WTC11 (cell line): ENCODE results near the gene SCN4A. TPM values are rescaled to one million over a fixed set of nuclear protein-coding genes. Genes with fewer than 3 reads are reported as not detected.

Source experiments
- ATAC-seq: fragments of 200-7000 bp; cut with Tn5 transposase; 2 replicates; pipeline ENCODE4 v1.10.0; 2021; ENCODE audit warnings: mild to moderate bottlenecking, moderate library complexity
- CTCF ChIA-PET: fragments of 300-600 bp; sonication (Branson Sonifier 250); formaldehyde crosslinking; loops from one replicate; lab custom pipeline; 2021; ENCODE audit warnings: antibody characterized with exemption; lab: Charles Lee
- POLR2A ChIA-PET: fragments of 350-600 bp; sonication (Branson Sonifier 250); formaldehyde crosslinking; loops from one replicate; lab custom pipeline; 2021; ENCODE audit warnings: antibody characterized with exemption; lab: Charles Lee
- DNase-seq: peaks from one replicate; pipeline ENCODE4 v3.0.0; 2021; ENCODE audit warnings: low spot score
- H3K27ac Mint-ChIP-seq: 2 replicates; pipeline ENCODE4 v1.8.0; 2021; ENCODE audit warnings: mixed read lengths
- H3K27me3 Mint-ChIP-seq: 2 replicates; pipeline ENCODE4 v1.8.0; 2021; ENCODE audit warnings: low read depth, mild to moderate bottlenecking, moderate library complexity, mixed read lengths
- H3K36me3 Mint-ChIP-seq: 2 replicates; pipeline ENCODE4 v1.8.0; 2021; ENCODE audit warnings: mixed read lengths
- H3K4me1 Mint-ChIP-seq: 2 replicates; pipeline ENCODE4 v1.8.0; 2022; ENCODE audit warnings: mixed read lengths
- H3K4me3 Mint-ChIP-seq: 2 replicates; pipeline ENCODE4 v1.8.0; 2021; ENCODE audit warnings: mild to moderate bottlenecking, moderate library complexity, mixed read lengths
- H3K9me3 Mint-ChIP-seq: 2 replicates; pipeline ENCODE4 v1.8.0; 2021; ENCODE audit warnings: mixed read lengths
- ESRRA ChIP-seq: sonication (generic); formaldehyde crosslinking; IDR thresholded peaks from 2 replicates; pipeline ENCODE4 v1.8.1; 2022; ENCODE audit warnings: mild to moderate bottlenecking, missing genetic modification reagents, borderline replicate concordance
- ETV6 ChIP-seq: sonication (generic); formaldehyde crosslinking; IDR thresholded peaks from 2 replicates; pipeline ENCODE4 v1.8.1; 2022; ENCODE audit warnings: mild to moderate bottlenecking, missing genetic modification reagents
- FOXP1 ChIP-seq: sonication (generic); formaldehyde crosslinking; IDR thresholded peaks from 2 replicates; pipeline ENCODE4 v1.8.0; 2022; ENCODE audit warnings: missing genetic modification reagents, mild to moderate bottlenecking, moderate library complexity, borderline replicate concordance
- GRHL2 ChIP-seq: fragments of 250-450 bp; sonication (Bioruptor Pico); IDR thresholded peaks from 2 replicates; pipeline ENCODE4 v1.8.0; 2022; ENCODE audit warnings: mild to moderate bottlenecking, moderate library complexity; ENCODE audit not compliant: insufficient replicate concordance, severe bottlenecking
- HMGA2 ChIP-seq: fragments of 250-450 bp; sonication (Bioruptor Pico); IDR thresholded peaks from 2 replicates; pipeline ENCODE4 v1.4.0; 2021; ENCODE audit warnings: mild to moderate bottlenecking, moderate library complexity
- NR1H2 ChIP-seq: sonication (generic); formaldehyde crosslinking; IDR thresholded peaks from 2 replicates; pipeline ENCODE4 v1.9.0; 2021; ENCODE audit warnings: mild to moderate bottlenecking, moderate library complexity, missing genetic modification reagents
- PRRX2 ChIP-seq: fragments of 250-450 bp; sonication (Bioruptor Pico); IDR thresholded peaks from 2 replicates; pipeline ENCODE4 v1.8.0; 2021; ENCODE audit warnings: mild to moderate bottlenecking
- RELA ChIP-seq: sonication (generic); formaldehyde crosslinking; IDR thresholded peaks from 2 replicates; pipeline ENCODE4 v1.8.1; 2022; ENCODE audit warnings: missing genetic modification reagents, mild to moderate bottlenecking, borderline replicate concordance
- total RNA-seq: library from RNA; stranded (reverse); gene quantifications from 3 replicates; pipeline ENCODE4 v1.2.3, GENCODE V29; 2021
- TF ChIP-seq, protein P1 (sequence below): fragments of 250-450 bp; sonication (Bioruptor Pico); IDR thresholded peaks from 2 replicates; pipeline ENCODE4 v1.8.0; 2021; ENCODE audit warnings: mild to moderate bottlenecking
- TF ChIP-seq, protein P2 (sequence below): sonication (generic); formaldehyde crosslinking; IDR thresholded peaks from 2 replicates; pipeline ENCODE4 v1.8.0; 2022; ENCODE audit warnings: mild to moderate bottlenecking, missing genetic modification reagents
- TF ChIP-seq, protein P3 (sequence below): sonication (generic); formaldehyde crosslinking; IDR thresholded peaks from 2 replicates; pipeline ENCODE4 v1.8.0; 2023; ENCODE audit warnings: missing genetic modification reagents
- TF ChIP-seq, protein P4 (sequence below): sonication (generic); formaldehyde crosslinking; IDR thresholded peaks from 2 replicates; pipeline ENCODE4 v1.8.1; 2023; ENCODE audit warnings: mild to moderate bottlenecking, missing genetic modification reagents, borderline replicate concordance
- TF ChIP-seq, protein P5 (sequence below): sonication (generic); formaldehyde crosslinking; IDR thresholded peaks from 2 replicates; pipeline ENCODE4 v1.8.1; 2022; ENCODE audit warnings: low read depth, mild to moderate bottlenecking, moderate library complexity, missing genetic modification reagents, borderline replicate concordance

SCN4A gene
- total RNA-seq, 1 experiment from 2014 or later = 5.8 TPM

DNA sequence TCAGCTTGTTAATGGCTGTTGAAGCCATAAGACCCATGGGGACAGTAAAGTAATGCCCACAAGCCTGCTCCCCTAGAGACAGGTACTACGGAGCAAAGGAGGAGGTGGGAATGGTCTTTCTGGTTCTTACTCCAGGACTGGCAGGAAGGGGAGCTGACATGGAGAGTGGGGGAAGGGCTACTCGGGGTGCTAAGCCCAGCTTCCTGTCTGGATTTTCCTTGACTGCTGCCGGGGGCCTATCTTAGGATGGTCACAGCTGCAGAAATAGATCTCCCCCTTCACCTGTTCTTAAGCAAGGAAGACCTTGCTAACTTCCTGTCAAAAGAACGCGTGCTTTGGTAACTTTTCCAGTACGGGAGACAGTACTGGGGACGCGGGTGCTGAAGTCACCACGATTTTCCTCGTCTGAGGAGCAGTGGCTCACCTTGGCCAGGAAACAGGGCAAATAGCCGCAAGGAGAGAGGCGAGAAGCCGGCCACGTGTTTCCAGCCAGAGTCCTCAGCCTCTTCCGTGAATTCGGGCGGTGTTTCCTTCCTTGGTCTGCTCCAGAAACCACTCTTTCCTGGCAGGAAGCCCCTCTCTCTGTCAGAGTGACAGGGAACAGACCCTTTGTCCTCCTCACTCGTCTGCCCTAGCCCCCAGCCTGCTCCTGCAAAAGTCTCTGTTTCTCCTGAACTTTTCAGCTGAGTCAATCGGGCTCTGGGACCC lies 24.8 kb upstream of the SCN4A start (continued):
- no peak for TF ChIP-seq RELA (CRISPR knock-in tag)
- TF ChIP-seq, protein P1, sequence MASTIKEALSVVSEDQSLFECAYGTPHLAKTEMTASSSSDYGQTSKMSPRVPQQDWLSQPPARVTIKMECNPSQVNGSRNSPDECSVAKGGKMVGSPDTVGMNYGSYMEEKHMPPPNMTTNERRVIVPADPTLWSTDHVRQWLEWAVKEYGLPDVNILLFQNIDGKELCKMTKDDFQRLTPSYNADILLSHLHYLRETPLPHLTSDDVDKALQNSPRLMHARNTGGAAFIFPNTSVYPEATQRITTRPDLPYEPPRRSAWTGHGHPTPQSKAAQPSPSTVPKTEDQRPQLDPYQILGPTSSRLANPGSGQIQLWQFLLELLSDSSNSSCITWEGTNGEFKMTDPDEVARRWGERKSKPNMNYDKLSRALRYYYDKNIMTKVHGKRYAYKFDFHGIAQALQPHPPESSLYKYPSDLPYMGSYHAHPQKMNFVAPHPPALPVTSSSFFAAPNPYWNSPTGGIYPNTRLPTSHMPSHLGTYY = no peak
- TF ChIP-seq, protein P2, sequence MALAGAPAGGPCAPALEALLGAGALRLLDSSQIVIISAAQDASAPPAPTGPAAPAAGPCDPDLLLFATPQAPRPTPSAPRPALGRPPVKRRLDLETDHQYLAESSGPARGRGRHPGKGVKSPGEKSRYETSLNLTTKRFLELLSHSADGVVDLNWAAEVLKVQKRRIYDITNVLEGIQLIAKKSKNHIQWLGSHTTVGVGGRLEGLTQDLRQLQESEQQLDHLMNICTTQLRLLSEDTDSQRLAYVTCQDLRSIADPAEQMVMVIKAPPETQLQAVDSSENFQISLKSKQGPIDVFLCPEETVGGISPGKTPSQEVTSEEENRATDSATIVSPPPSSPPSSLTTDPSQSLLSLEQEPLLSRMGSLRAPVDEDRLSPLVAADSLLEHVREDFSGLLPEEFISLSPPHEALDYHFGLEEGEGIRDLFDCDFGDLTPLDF (CRISPR knock-in tag) = no peak
- TF ChIP-seq NR1H2 (CRISPR knock-in tag) = no peak
- no peak for TF ChIP-seq ESRRA (CRISPR knock-in tag)
- TF ChIP-seq ETV6 (CRISPR knock-in tag) = no peak
- TF ChIP-seq, protein P3, sequence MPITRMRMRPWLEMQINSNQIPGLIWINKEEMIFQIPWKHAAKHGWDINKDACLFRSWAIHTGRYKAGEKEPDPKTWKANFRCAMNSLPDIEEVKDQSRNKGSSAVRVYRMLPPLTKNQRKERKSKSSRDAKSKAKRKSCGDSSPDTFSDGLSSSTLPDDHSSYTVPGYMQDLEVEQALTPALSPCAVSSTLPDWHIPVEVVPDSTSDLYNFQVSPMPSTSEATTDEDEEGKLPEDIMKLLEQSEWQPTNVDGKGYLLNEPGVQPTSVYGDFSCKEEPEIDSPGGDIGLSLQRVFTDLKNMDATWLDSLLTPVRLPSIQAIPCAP (CRISPR knock-in tag) = 0 out of 2 replicates have a peak, but pooled peaks have one; percentile 40
- TF ChIP-seq PRRX2 = no peak
- TF ChIP-seq GRHL2 (CRISPR knock-in tag) = no peak
- TF ChIP-seq, protein P4, sequence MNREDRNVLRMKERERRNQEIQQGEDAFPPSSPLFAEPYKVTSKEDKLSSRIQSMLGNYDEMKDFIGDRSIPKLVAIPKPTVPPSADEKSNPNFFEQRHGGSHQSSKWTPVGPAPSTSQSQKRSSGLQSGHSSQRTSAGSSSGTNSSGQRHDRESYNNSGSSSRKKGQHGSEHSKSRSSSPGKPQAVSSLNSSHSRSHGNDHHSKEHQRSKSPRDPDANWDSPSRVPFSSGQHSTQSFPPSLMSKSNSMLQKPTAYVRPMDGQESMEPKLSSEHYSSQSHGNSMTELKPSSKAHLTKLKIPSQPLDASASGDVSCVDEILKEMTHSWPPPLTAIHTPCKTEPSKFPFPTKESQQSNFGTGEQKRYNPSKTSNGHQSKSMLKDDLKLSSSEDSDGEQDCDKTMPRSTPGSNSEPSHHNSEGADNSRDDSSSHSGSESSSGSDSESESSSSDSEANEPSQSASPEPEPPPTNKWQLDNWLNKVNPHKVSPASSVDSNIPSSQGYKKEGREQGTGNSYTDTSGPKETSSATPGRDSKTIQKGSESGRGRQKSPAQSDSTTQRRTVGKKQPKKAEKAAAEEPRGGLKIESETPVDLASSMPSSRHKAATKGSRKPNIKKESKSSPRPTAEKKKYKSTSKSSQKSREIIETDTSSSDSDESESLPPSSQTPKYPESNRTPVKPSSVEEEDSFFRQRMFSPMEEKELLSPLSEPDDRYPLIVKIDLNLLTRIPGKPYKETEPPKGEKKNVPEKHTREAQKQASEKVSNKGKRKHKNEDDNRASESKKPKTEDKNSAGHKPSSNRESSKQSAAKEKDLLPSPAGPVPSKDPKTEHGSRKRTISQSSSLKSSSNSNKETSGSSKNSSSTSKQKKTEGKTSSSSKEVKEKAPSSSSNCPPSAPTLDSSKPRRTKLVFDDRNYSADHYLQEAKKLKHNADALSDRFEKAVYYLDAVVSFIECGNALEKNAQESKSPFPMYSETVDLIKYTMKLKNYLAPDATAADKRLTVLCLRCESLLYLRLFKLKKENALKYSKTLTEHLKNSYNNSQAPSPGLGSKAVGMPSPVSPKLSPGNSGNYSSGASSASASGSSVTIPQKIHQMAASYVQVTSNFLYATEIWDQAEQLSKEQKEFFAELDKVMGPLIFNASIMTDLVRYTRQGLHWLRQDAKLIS (CRISPR knock-in tag) = no peak
- TF ChIP-seq FOXP1 (CRISPR knock-in tag) = 0 out of 2 replicates have a peak, but pooled peaks have one; percentile 35
- no peak for TF ChIP-seq HMGA2 (CRISPR knock-in tag)

DNA sequence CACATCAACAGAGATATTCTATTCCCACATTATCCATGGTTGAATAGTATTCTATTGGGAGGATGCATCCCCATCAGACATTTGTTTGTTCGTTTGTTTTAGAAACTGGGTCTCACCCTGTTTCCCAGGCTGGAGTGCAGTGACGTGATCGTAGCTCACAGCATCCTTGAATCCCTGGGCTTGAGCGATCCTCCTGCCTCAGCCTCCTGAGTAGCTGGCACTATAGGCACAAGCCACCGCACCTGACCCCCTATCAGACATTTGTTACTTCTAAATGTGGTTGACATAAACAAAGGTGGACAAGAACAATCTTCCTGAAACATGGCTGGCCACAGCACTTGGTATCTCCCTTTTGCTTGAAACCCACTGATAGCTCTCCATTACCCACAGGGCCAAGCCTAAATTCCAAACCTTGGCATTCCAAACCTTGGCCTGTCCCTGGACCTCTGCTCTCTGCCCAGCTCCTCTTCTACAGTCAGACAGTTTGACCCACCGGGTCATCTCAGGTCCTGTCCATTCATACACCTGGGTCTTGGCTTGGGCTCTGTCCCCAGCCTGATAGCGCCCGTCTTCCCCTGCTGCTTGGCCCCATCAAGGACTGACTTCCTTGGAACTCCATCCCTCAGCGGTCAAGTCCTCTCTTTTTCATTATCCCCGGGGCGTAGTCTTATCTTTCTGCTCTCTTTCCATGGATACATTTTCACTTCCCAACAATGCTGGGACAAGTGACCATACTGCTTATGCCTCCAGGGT lies 23.9 kb upstream of the SCN4A start:
- H3K27ac Mint-ChIP-seq = no peak overlapping the region
- no peaks in the 10 kb centered on the region for H3K36me3 Mint-ChIP-seq
- POLR2A ChIA-PET = no interaction called here
- peak overlapping the region; percentile 86 for H3K4me3 Mint-ChIP-seq
- CTCF ChIA-PET = interaction anchor here (0.9 to 8.7 kb wide), 11 partner anchors 11 to 137 kb away, joined by 3 to 46 read pairs (median 6); partner anchors contain the start of genes GH1 and GH2
- no peaks in the 10 kb centered on the region for H3K9me3 Mint-ChIP-seq
- H3K4me1 Mint-ChIP-seq = peaks cover 16% of the 10 kb centered on the region
- DNase-seq (no peak), ATAC-seq (no peak)
- TF ChIP-seq, protein P5, sequence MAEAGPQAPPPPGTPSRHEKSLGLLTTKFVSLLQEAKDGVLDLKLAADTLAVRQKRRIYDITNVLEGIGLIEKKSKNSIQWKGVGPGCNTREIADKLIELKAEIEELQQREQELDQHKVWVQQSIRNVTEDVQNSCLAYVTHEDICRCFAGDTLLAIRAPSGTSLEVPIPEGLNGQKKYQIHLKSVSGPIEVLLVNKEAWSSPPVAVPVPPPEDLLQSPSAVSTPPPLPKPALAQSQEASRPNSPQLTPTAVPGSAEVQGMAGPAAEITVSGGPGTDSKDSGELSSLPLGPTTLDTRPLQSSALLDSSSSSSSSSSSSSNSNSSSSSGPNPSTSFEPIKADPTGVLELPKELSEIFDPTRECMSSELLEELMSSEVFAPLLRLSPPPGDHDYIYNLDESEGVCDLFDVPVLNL = no peak
- peaks cover 49% of the 10 kb centered on the region for H3K27me3 Mint-ChIP-seq
